Trophoblast cell (in vitro differentiated cells and primary cell): ENCODE results near the gene DGKH.

Experiments
- DNase-seq, 2 donors: peaks; one replicate each; pipeline ENCODE4 v3.0.0-alpha.2; 2016
- H2AFZ ChIP-seq: 2 replicates; pipeline ENCODE4 v1.6.1; 2013; ENCODE audit warnings: low read length, moderate library complexity, mild to moderate bottlenecking; ENCODE audit not compliant: insufficient read depth, poor library complexity
- H2AK5ac ChIP-seq: 2 replicates; pipeline ENCODE4 v1.6.1; 2013; ENCODE audit warnings: mild to moderate bottlenecking, low read length
- H2BK120ac ChIP-seq: 2 replicates; pipeline ENCODE4 v1.6.1; 2013; ENCODE audit warnings: low read length, mild to moderate bottlenecking, moderate library complexity; ENCODE audit not compliant: insufficient read depth, poor library complexity
- H2BK12ac ChIP-seq: 2 replicates; pipeline ENCODE4 v1.6.1; 2013; ENCODE audit warnings: mild to moderate bottlenecking, low read length, moderate library complexity
- H2BK5ac ChIP-seq: 2 replicates; pipeline ENCODE4 v1.6.1; 2013; ENCODE audit warnings: low read length, low read depth, moderate library complexity, mild to moderate bottlenecking; ENCODE audit not compliant: poor library complexity
- H3K14ac ChIP-seq: 2 replicates; pipeline ENCODE4 v1.6.1; 2013; ENCODE audit warnings: mild to moderate bottlenecking, low read length
- H3K18ac ChIP-seq: 2 replicates; pipeline ENCODE4 v1.6.1; 2013; ENCODE audit warnings: mild to moderate bottlenecking, low read length
- H3K23ac ChIP-seq: 2 replicates; pipeline ENCODE4 v1.6.1; 2013; ENCODE audit warnings: low read length
- H3K27ac ChIP-seq: 2 replicates; pipeline ENCODE4 v1.5.1; 2013; ENCODE audit warnings: low read depth, mild to moderate bottlenecking, inconsistent platforms, low read length, moderate library complexity
- H3K27me3 ChIP-seq: 2 replicates; pipeline ENCODE4 v1.6.1; 2013; ENCODE audit warnings: inconsistent platforms, mild to moderate bottlenecking, low read length, moderate library complexity; ENCODE audit not compliant: insufficient read depth
- H3K36me3 ChIP-seq, 2 experiments: 1 replicate in 1 of 2; 2 replicates in 1 of 2; pipeline ENCODE4 v1.6.1; 2013; ENCODE audit warnings: low read length in 2 of 2, mild to moderate bottlenecking in 2 of 2, moderate library complexity in 1 of 2; ENCODE audit not compliant: insufficient read depth in 2 of 2, control insufficient read depth in 1 of 2
- H3K4ac ChIP-seq: 2 replicates; pipeline ENCODE4 v1.6.1; 2013; ENCODE audit warnings: low read depth, mild to moderate bottlenecking, low read length, moderate library complexity
- H3K4me1 ChIP-seq, 2 experiments: 1 replicate in 1 of 2; 2 replicates in 1 of 2; pipeline ENCODE4 v1.6.1; 2013; ENCODE audit warnings: low read length in 2 of 2, mild to moderate bottlenecking in 2 of 2, moderate library complexity in 1 of 2; ENCODE audit not compliant: insufficient read depth in 2 of 2, control insufficient read depth in 1 of 2
- H3K4me2 ChIP-seq: 2 replicates; pipeline ENCODE4 v1.6.1; 2013; ENCODE audit warnings: inconsistent platforms, mild to moderate bottlenecking, low read length, moderate library complexity
- H3K4me3 ChIP-seq: 2 replicates; pipeline ENCODE4 v1.5.1; 2013; ENCODE audit warnings: mild to moderate bottlenecking, low read depth, low read length, inconsistent platforms
- H3K79me1 ChIP-seq: one replicate; pipeline ENCODE4 v1.6.1; 2013; ENCODE audit warnings: low read length
- H3K79me2 ChIP-seq: 2 replicates; pipeline ENCODE4 v1.6.1; 2013; ENCODE audit warnings: low read length, mild to moderate bottlenecking; ENCODE audit not compliant: control insufficient read depth, insufficient read depth, poor library complexity
- H3K9ac ChIP-seq: 2 replicates; pipeline ENCODE4 v1.6.1; 2013; ENCODE audit warnings: mild to moderate bottlenecking, low read length
- H3K9me3 ChIP-seq: 2 replicates; pipeline ENCODE4 v1.6.1; 2013; ENCODE audit warnings: low read depth, mild to moderate bottlenecking, control low read depth, inconsistent platforms, low read length; ENCODE audit not compliant: insufficient read depth
- H4K12ac ChIP-seq: 2 replicates; pipeline ENCODE4 v1.6.1; 2013; ENCODE audit warnings: low read depth, mild to moderate bottlenecking, low read length, moderate library complexity
- H4K8ac ChIP-seq: 2 replicates; pipeline ENCODE4 v1.6.1; 2013; ENCODE audit warnings: low read depth, mild to moderate bottlenecking, low read length, moderate library complexity
- H4K91ac ChIP-seq: one replicate; pipeline ENCODE4 v1.6.1; 2013; ENCODE audit warnings: low read depth, mild to moderate bottlenecking, low read length, moderate library complexity
- WGBS: extraction: QIAGEN DNeasy Blood & Tissue Kit; methylation state at CpG from one replicate; pipeline ENCODE4 v1.1.7; 2013; ENCODE audit warnings: missing lambda C conversion rate; ENCODE audit not compliant: insufficient read length, insufficient coverage; ENCODE audit errors: extremely low coverage; 5-methylcytosine and 5-hydroxymethylcytosine counted together

DGKH gene

GRCh38 chr13:42112864-42113263 lies 64.4 kb downstream of the DGKH start:
- peaks cover 0 to 3% of the 10 kb centered on the region in 2 experiments for H3K4me1 ChIP-seq
- H3K36me3 ChIP-seq = no peaks in the 10 kb centered on the region
- H2BK5ac ChIP-seq = no peak overlapping the region
- H3K23ac ChIP-seq = peak overlapping the region; percentile 25
- no peak overlapping the region for H2AFZ ChIP-seq
- H3K4ac ChIP-seq = no peak overlapping the region
- WGBS = no CpG with 5 or more reads among the region's 4 CpGs
- H3K79me1 ChIP-seq = no peaks in the 10 kb centered on the region
- H4K91ac ChIP-seq = no peak overlapping the region
- no peak overlapping the region for H4K8ac ChIP-seq
- no peak overlapping the region for H3K4me2 ChIP-seq
- DNase-seq = no peak
- no peak overlapping the region for H2BK12ac ChIP-seq
- no peak overlapping the region for H3K9ac ChIP-seq
- H3K79me2 ChIP-seq = no peaks in the 10 kb centered on the region
- H3K9me3 ChIP-seq = peaks cover 1% of the 10 kb centered on the region
- no peak overlapping the region for H4K12ac ChIP-seq
- H3K14ac ChIP-seq = no peak overlapping the region
- no peaks in the 10 kb centered on the region for H3K27me3 ChIP-seq
- H3K27ac ChIP-seq = no peak overlapping the region
- H3K4me3 ChIP-seq = no peak overlapping the region
- H2AK5ac ChIP-seq = no peak overlapping the region
- H2BK120ac ChIP-seq = no peak overlapping the region
- no peak overlapping the region for H3K18ac ChIP-seq

- peaks cover 1% of the 10 kb centered on the region for H3K9me3 ChIP-seq
- WGBS = no CpG with 5 or more reads among the region's 5 CpGs
- H3K27me3 ChIP-seq = no peaks in the 10 kb centered on the region
These were observed 65.0 kb downstream of the DGKH start for GRCh38 chr13:42113478-42113877.

GRCh38 chr13:42114278-42114677 lies 65.8 kb downstream of the DGKH start:
- Histone ChIP-seq H3K79me1 (no peaks in the 10 kb centered on the region), H3K36me3 (no peaks in the 10 kb centered on the region), H2BK120ac (no peak overlapping the region), H2AFZ (no peak overlapping the region), H2AK5ac (no peak overlapping the region), H3K18ac (no peak overlapping the region), H3K4me1 (peaks cover 0 to 3% of the 10 kb centered on the region in 2 experiments), H3K4me3 (no peak overlapping the region), H3K79me2 (no peaks in the 10 kb centered on the region), H3K4me2 (no peak overlapping the region), H3K9ac (no peak overlapping the region), H3K27me3 (no peaks in the 10 kb centered on the region), H3K9me3 (peaks cover 1% of the 10 kb centered on the region), H3K14ac (no peak overlapping the region), H4K8ac (no peak overlapping the region), H3K4ac (no peak overlapping the region), H3K23ac (no peak overlapping the region), H2BK5ac (no peak overlapping the region), H3K27ac (no peak overlapping the region), H4K12ac (no peak overlapping the region), H4K91ac (no peak overlapping the region), H2BK12ac (no peak overlapping the region)
- no CpG with 5 or more reads among the region's 4 CpGs for WGBS
- no peak for DNase-seq

More at GRCh38 chr13:42113478-42113877, 65.0 kb downstream of the DGKH start:
- no peak overlapping the region for H2BK12ac ChIP-seq
- H3K23ac ChIP-seq = no peak overlapping the region
- no peak for DNase-seq
- no peak overlapping the region for H2AFZ ChIP-seq
- H4K12ac ChIP-seq = no peak overlapping the region
- H3K4ac ChIP-seq = no peak overlapping the region
- no peak overlapping the region for H3K4me2 ChIP-seq
- H3K9ac ChIP-seq = no peak overlapping the region
- no peaks in the 10 kb centered on the region for H3K79me2 ChIP-seq
- no peak overlapping the region for H4K91ac ChIP-seq
- no peak overlapping the region for H2BK5ac ChIP-seq
- no peak overlapping the region for H3K18ac ChIP-seq
- H3K27ac ChIP-seq = no peak overlapping the region
- no peak overlapping the region for H2BK120ac ChIP-seq
- no peaks in the 10 kb centered on the region for H3K79me1 ChIP-seq
- no peak overlapping the region for H3K4me3 ChIP-seq
- H3K4me1 ChIP-seq = peaks cover 0 to 3% of the 10 kb centered on the region in 2 experiments
- H4K8ac ChIP-seq = no peak overlapping the region
- no peak overlapping the region for H2AK5ac ChIP-seq
- H3K36me3 ChIP-seq = no peaks in the 10 kb centered on the region
- H3K14ac ChIP-seq = no peak overlapping the region

GRCh38 chr13:42114912-42115311 lies 66.5 kb downstream of the DGKH start:
- Histone ChIP-seq H4K12ac (no peak overlapping the region), H3K9me3 (no peaks in the 10 kb centered on the region), H3K4me3 (no peak overlapping the region), H3K9ac (no peak overlapping the region), H2AK5ac (no peak overlapping the region), H3K27me3 (no peaks in the 10 kb centered on the region), H2AFZ (no peak overlapping the region), H2BK120ac (no peak overlapping the region), H2BK12ac (no peak overlapping the region), H3K4ac (no peak overlapping the region), H3K79me2 (no peaks in the 10 kb centered on the region), H3K4me1 (peaks cover 0 to 3% of the 10 kb centered on the region in 2 experiments), H3K23ac (no peak overlapping the region), H4K91ac (no peak overlapping the region), H3K36me3 (no peaks in the 10 kb centered on the region), H3K14ac (no peak overlapping the region), H4K8ac (no peak overlapping the region), H3K18ac (no peak overlapping the region), H3K79me1 (no peaks in the 10 kb centered on the region), H3K4me2 (no peak overlapping the region), H2BK5ac (no peak overlapping the region), H3K27ac (no peak overlapping the region)
- WGBS = no CpG with 5 or more reads among the region's 4 CpGs
- no peak for DNase-seq
